Gastroesophageal sphincter (tissue), 2 donors: ENCODE data around the gene SUPT3H.

Experiments used
- POLR2A ChIP-seq, 2 donors: fragments of 450-650 bp; IDR thresholded peaks; one replicate each; pipeline ENCODE4 v1.6.1; 2017; ENCODE audit warnings: antibody characterized with exemption in 2 of 2, mild to moderate bottlenecking in 2 of 2, moderate library complexity in 1 of 2
- POLR2AphosphoS5 ChIP-seq: sonication (generic); formaldehyde crosslinking; IDR thresholded peaks from one replicate; pipeline ENCODE4 v1.6.1; 2017; ENCODE audit warnings: antibody characterized with exemption

GRCh38 chr6:45423111-45423823, 45.5 kb upstream of the SUPT3H start:
- no peak for TF ChIP-seq POLR2A (IDR thresholded peaks at IDR 0.05)
- TF ChIP-seq POLR2AphosphoS5 = no peak
